Erythroblast (primary cell): Measurements from ENCODE around the gene CEP120.

Experiments
- GATA1 ChIP-seq: IDR thresholded peaks from 2 replicates; pipeline ENCODE4 v1.6.1; 2011; ENCODE audit warnings: low read depth, mild to moderate bottlenecking, control low read depth, low read length, moderate library complexity
- POLR2A ChIP-seq: IDR thresholded peaks from 2 replicates; pipeline ENCODE4 v1.6.1; 2011; ENCODE audit warnings: mild to moderate bottlenecking, low read length

GRCh38 chr5:123455640-123456039 is 32.4 kb upstream of the CEP120 start:
- TF ChIP-seq POLR2A (no peak), GATA1 (no peak)
